ENCODE results near the gene PTTG1IP. TPM values are rescaled to one million over a fixed set of nuclear protein-coding genes. Genes with fewer than 3 reads are reported as not detected.

The PTTG1IP gene
- total and polyA plus RNA-seq, 8 donors: 61.3 to 253 (median 114) TPM

DNA sequence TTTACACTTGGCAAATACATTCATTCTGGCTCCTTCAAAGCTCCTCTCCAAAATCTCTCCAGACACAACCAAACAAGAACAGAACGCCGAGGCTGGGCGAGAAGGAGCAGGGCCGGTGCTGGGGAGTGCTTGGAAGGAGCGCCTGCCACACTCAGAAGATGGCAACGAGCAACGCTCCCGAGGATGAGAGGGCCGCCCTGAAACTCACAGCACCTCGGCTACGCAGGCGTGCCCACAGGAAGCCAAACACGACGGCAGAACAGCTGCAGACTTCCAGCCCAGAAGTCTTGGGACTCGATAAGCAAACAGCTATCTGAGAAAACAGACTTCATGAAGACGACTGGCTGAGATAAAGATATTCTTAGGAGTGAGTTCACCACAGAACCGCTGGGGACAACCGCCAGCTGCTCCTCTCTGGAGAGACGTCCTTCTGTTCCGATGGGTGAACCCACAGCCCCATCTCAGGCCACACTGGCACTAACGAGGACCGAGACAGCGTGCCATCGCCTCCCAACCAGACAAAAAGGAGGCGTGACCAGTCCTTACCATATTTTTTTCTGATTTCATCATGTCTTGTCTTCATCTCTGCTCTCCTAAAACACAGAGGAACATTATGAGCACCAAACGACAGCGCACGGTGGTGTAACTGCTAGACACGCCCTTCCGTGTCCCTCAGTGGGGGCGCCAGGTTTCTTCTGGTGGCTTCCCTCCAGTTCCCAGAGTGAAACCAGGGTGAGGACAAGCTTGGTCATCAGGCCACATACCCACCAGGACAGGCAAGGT is 18.6 kb downstream of the PTTG1IP start:
- intact Hi-C loops (cut with DNase I; ENCODE audit: low total_unique reads): no loop called here

DNA sequence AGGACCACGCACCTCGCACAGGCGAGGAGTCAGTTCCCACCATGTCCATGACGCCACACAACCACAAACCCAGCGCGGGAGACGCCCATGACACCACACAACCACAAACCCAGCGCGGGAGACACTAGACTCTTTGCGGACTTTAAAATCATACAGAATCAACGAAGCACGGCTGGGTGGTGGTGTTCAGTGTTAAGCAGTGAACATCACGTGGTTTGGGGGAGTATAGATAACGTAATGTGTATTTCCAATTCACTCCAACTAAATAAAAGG is 19.2 kb downstream of the PTTG1IP start:
- Histone ChIP-seq H3K9me3 (no peaks in the 10 kb centered on the region), H3K27me3 (no peaks in the 10 kb centered on the region), H3K27ac (peak overlapping the region; percentile 14 to 71 (median 63)), H3K4me1 (peaks cover 20 to 53% (median 41%) of the 10 kb centered on the region in 4 donors), H3K36me3 (peaks cover 60 to 100% (median 98%) of the 10 kb centered on the region in 4 donors), H3K4me3 (no peak overlapping the region)
- TF ChIP-seq POLR2AphosphoS5 (IDR thresholded peaks at IDR 0.05) (no peak), POLR2A (IDR thresholded peaks at IDR 0.05) (no peak), EP300 (IDR thresholded peaks at IDR 0.05) (no peak)
- TF ChIP-seq, protein P1, sequence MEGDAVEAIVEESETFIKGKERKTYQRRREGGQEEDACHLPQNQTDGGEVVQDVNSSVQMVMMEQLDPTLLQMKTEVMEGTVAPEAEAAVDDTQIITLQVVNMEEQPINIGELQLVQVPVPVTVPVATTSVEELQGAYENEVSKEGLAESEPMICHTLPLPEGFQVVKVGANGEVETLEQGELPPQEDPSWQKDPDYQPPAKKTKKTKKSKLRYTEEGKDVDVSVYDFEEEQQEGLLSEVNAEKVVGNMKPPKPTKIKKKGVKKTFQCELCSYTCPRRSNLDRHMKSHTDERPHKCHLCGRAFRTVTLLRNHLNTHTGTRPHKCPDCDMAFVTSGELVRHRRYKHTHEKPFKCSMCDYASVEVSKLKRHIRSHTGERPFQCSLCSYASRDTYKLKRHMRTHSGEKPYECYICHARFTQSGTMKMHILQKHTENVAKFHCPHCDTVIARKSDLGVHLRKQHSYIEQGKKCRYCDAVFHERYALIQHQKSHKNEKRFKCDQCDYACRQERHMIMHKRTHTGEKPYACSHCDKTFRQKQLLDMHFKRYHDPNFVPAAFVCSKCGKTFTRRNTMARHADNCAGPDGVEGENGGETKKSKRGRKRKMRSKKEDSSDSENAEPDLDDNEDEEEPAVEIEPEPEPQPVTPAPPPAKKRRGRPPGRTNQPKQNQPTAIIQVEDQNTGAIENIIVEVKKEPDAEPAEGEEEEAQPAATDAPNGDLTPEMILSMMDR (IDR thresholded peaks at IDR 0.05): no peak
- DNase-seq: no peak
- 81 to 88% (median 82%) methylated on average over 14 of the region's 14 CpGs for WGBS, 5 donors
- intact Hi-C loops (cut with DNase I; ENCODE audit: low total_unique reads): no loop called here

More for the DNA sequence above, 18.6 kb downstream of the PTTG1IP start:
- H3K27me3 ChIP-seq: no peaks in the 10 kb centered on the region
- TF ChIP-seq POLR2A (IDR thresholded peaks at IDR 0.05) (no peak), EP300 (IDR thresholded peaks at IDR 0.05) (no peak), POLR2AphosphoS5 (IDR thresholded peaks at IDR 0.05) (no peak)
- TF ChIP-seq, protein P1 (IDR thresholded peaks at IDR 0.05): no peak
- WGBS, 5 donors: 78 to 85% (median 82%) methylated on average over 31 of the region's 31 CpGs
- H3K9me3 ChIP-seq: no peaks in the 10 kb centered on the region
- peaks cover 60 to 100% (median 98%) of the 10 kb centered on the region in 4 donors for H3K36me3 ChIP-seq
- no peak overlapping the region for H3K4me3 ChIP-seq
- H3K27ac ChIP-seq: peak overlapping the region in 3 of 5 donors; percentile 49 to 71 (median 66)
- no peak for DNase-seq
- H3K4me1 ChIP-seq: peaks cover 20 to 56% (median 43%) of the 10 kb centered on the region in 4 donors

DNA sequence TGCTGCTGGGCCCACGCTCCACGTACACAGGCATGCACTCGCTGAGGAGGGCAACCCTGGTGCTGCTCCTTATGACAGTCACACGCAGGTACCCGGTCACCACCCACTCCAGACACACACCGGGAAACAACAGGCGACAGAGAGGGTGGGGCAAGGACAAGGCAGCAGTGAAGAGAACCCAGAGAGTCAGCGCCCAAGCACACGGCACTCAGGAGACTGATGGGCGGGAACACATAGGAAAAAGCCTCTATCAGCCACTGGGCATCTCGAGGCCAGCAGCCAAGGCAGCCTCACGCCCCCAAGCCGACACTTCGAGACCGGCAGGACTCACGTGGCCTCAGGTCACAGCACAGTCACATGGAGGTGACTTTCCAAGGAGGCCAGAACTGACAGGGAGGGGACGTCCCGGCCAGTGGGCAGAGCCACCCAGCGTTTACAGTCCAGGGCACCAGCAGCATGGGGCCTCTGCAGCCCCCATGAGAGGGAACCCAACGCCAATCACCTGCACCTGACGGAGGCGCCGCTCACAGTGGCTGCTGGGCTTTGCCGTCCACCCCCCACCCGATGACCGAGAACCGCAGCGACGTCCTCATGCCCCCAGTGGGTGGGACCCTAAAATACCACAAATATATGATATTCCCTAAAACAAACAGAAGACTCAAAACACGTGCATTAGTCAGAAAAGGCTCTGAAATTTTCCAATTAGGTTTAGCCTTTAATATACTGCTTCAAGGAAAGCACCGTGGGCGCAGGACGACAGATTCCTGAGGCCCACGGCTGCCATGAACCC is 19.7 kb downstream of the PTTG1IP start:
- Histone ChIP-seq H3K4me1 (peaks cover 20 to 48% (median 37%) of the 10 kb centered on the region in 4 donors), H3K9me3 (no peaks in the 10 kb centered on the region), H3K27ac (peak overlapping the region; percentile 14 to 71 (median 63)), H3K4me3 (no peak overlapping the region), H3K36me3 (peaks cover 60 to 100% (median 98%) of the 10 kb centered on the region in 4 donors), H3K27me3 (no peaks in the 10 kb centered on the region)
- TF ChIP-seq, protein P1 (IDR thresholded peaks at IDR 0.05): no peak
- TF ChIP-seq EP300 (IDR thresholded peaks at IDR 0.05) (no peak), POLR2AphosphoS5 (IDR thresholded peaks at IDR 0.05) (peak in 2 of 3 donors; percentile 44 to 58), POLR2A (IDR thresholded peaks at IDR 0.05) (no peak)
- DNase-seq: peak; percentile 69 to 71
- intact Hi-C loops (cut with DNase I; ENCODE audit: low total_unique reads): no loop called here
- 67 to 78% (median 72%) methylated on average over 28 to 34 of the region's 34 CpGs for whole genome bisulfite sequencing, 5 donors

DNA sequence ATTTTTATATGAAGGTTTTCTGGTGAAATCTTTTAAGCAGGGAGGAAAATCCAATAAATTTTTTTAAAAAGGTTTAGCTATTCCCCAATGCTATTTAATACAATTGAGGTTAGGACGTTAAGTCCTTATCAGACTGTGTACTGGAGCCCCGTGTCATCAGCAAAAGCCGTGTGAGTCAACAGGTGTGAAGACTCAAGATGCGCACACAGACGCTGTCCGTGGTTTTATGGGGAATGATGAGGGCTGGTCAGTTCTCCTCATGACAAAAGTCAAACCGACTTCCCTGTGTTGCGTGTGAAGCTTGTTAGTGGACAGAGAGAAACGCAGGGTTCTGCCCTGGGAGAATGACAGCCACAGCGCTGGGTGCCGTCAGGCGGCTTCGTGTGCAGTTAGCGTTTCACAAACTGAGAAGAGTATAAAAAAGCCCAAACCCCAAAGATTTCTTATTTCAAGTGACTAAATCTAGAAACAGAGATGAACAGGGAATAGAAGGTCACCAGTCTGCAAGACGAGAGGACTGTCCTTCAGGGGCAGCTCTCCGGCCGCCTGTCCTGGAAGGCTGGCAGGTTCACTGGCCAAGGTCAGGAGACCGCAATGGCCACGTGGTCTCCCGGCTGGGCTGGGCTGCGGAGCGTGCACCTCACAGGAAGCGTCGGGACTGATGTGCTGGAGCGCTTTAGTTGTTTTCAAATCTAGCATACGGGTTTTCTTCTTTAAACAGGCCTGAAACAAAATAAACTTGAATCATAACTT is 22.4 kb downstream of the PTTG1IP start:
- Histone ChIP-seq H3K36me3 (peaks cover 52 to 85% (median 81%) of the 10 kb centered on the region in 4 donors), H3K9me3 (no peaks in the 10 kb centered on the region), H3K27me3 (no peaks in the 10 kb centered on the region), H3K27ac (peak overlapping the region in 1 of 5 donors; percentile 49), H3K4me1 (peaks cover 29 to 46% (median 39%) of the 10 kb centered on the region in 4 donors), H3K4me3 (no peak overlapping the region)
- DNase-seq: no peak
- TF ChIP-seq POLR2AphosphoS5 (IDR thresholded peaks at IDR 0.05): no peak
- no peak for TF ChIP-seq POLR2A (IDR thresholded peaks at IDR 0.05)
- TF ChIP-seq, protein P1 (IDR thresholded peaks at IDR 0.05): no peak
- no peak for TF ChIP-seq EP300 (IDR thresholded peaks at IDR 0.05)
- intact Hi-C loops (cut with DNase I; ENCODE audit: low total_unique reads): no loop called here
- 81 to 89% (median 86%) methylated on average over 26 of the region's 26 CpGs for WGBS, 5 donors

All from stomach (tissue), 9 donors.